A673 (cell line): ENCODE results near the gene SMOC2. TPM values are rescaled to one million over a fixed set of nuclear protein-coding genes. Genes with fewer than 3 reads are reported as not detected.

Source experiments
- BruUV-seq: library from RNA; stranded (reverse); fragments of 400-500 nt; replicated peaks from 2 replicates; lab custom pipeline; 2021; lab: Mats Ljungman, UMichigan
- CTCF ChIA-PET: fragments of 300-600 bp; sonication (Branson Sonifier 250); formaldehyde crosslinking; loops from one replicate; lab custom pipeline; 2022; ENCODE audit warnings: antibody characterized with exemption; lab: Charles Lee
- POLR2A ChIA-PET: fragments of 300-600 bp; sonication (Branson Sonifier 250); formaldehyde crosslinking; loops from one replicate; lab custom pipeline; 2022; ENCODE audit warnings: antibody characterized with exemption; ENCODE audit not compliant: low non-redundant PET; lab: Charles Lee
- DNase-seq: peaks from one replicate; pipeline ENCODE4 v3.0.0-alpha.2; 2015; ENCODE audit warnings: low spot score
- H3K27ac ChIP-seq: fragments of 200-600 bp; sonication (generic); 2 replicates; pipeline ENCODE4 v1.5.1; 2016; ENCODE audit warnings: mixed run types, low read depth, mild to moderate bottlenecking, mixed read lengths, antibody characterized with exemption, low read length; ENCODE audit not compliant: poor library complexity, severe bottlenecking
- H3K27me3 ChIP-seq: fragments of 200-600 bp; sonication (generic); replicated peaks from 2 replicates; pipeline ENCODE4 v1.6.1; 2017; ENCODE audit warnings: mixed run types, low read depth, mild to moderate bottlenecking, mixed read lengths, antibody characterized with exemption, low read length; ENCODE audit not compliant: insufficient read depth, poor library complexity
- H3K36me3 ChIP-seq: fragments of 200-600 bp; sonication (generic); 2 replicates; pipeline ENCODE4 v1.6.1; 2016; ENCODE audit warnings: mixed run types, mild to moderate bottlenecking, mixed read lengths, antibody characterized with exemption, low read length; ENCODE audit not compliant: insufficient read depth, poor library complexity, severe bottlenecking
- H3K4me1 ChIP-seq: fragments of 200-600 bp; sonication (generic); 2 replicates; pipeline ENCODE4 v1.6.1; 2017; ENCODE audit warnings: mixed run types, mild to moderate bottlenecking, mixed read lengths, antibody characterized with exemption, low read length; ENCODE audit not compliant: insufficient read depth, poor library complexity, severe bottlenecking
- H3K4me3 ChIP-seq: fragments of 200-600 bp; sonication (generic); 2 replicates; pipeline ENCODE4 v1.5.1; 2016; ENCODE audit warnings: low read depth, mixed run types, mild to moderate bottlenecking, mixed read lengths, low read length; ENCODE audit not compliant: poor library complexity, severe bottlenecking
- H3K9me3 ChIP-seq: fragments of 200-600 bp; sonication (generic); 2 replicates; pipeline ENCODE4 v1.6.1; 2016; ENCODE audit warnings: mixed run types, low read depth, mild to moderate bottlenecking, mixed read lengths, antibody characterized with exemption, low read length; ENCODE audit not compliant: poor library complexity, severe bottlenecking
- EZH2 ChIP-seq: fragments of 200-600 bp; sonication (generic); IDR thresholded peaks from 2 replicates; pipeline ENCODE4 v1.6.1; 2017; ENCODE audit warnings: borderline replicate concordance, low read depth, mild to moderate bottlenecking, mixed read lengths, antibody characterized with exemption, low read length; ENCODE audit not compliant: poor library complexity, severe bottlenecking
- intact Hi-C: fragments of 100-400 bp; cut with micrococcal nuclease; formaldehyde crosslinking; loops from one replicate; pipeline ENCODE4 v1.10.0; 2022; ENCODE audit not compliant: unreplicated experiment
- total RNA-seq: library from RNA; stranded (reverse); gene quantifications from 2 replicates; pipeline ENCODE4 v1.2.3, GENCODE V29; 2021
- TF ChIP-seq, protein P1 (sequence below): fragments of 300-800, 200-600 bp; sonication (generic); conservative IDR thresholded peaks from 2 replicates; pipeline ENCODE4 v1.5.1; 2017; ENCODE audit warnings: low read depth, mild to moderate bottlenecking, antibody characterized with exemption, low read length, moderate library complexity, mixed read lengths

SMOC2 gene
- total RNA-seq, 1 experiment from 2014 or later, result 1.8 TPM

GRCh38 chr6:168545428-168545827 is 104.4 kb downstream of the SMOC2 start:
- intact Hi-C loops, result no loop called here
- Histone ChIP-seq H3K27me3 (no peaks in the 10 kb centered on the region), H3K4me1 (no peaks in the 10 kb centered on the region), H3K4me3 (no peak overlapping the region), H3K27ac (no peak overlapping the region), H3K36me3 (no peaks in the 10 kb centered on the region), H3K9me3 (no peaks in the 10 kb centered on the region)
- no TSS peak for BruUV-seq
- TF ChIP-seq, protein P1, sequence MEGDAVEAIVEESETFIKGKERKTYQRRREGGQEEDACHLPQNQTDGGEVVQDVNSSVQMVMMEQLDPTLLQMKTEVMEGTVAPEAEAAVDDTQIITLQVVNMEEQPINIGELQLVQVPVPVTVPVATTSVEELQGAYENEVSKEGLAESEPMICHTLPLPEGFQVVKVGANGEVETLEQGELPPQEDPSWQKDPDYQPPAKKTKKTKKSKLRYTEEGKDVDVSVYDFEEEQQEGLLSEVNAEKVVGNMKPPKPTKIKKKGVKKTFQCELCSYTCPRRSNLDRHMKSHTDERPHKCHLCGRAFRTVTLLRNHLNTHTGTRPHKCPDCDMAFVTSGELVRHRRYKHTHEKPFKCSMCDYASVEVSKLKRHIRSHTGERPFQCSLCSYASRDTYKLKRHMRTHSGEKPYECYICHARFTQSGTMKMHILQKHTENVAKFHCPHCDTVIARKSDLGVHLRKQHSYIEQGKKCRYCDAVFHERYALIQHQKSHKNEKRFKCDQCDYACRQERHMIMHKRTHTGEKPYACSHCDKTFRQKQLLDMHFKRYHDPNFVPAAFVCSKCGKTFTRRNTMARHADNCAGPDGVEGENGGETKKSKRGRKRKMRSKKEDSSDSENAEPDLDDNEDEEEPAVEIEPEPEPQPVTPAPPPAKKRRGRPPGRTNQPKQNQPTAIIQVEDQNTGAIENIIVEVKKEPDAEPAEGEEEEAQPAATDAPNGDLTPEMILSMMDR, result no peak
- no peak for TF ChIP-seq EZH2
- ChIA-PET CTCF (no interaction called here), POLR2A (no interaction called here)
- no peak for DNase-seq

GRCh38 chr6:168546151-168546550 is 105.2 kb downstream of the SMOC2 start:
- H3K4me3 ChIP-seq, result no peak overlapping the region
- H3K4me1 ChIP-seq, result no peaks in the 10 kb centered on the region
- TF ChIP-seq EZH2, result no peak
- TF ChIP-seq, protein P1, result no peak
- no peaks in the 10 kb centered on the region for H3K36me3 ChIP-seq
- BruUV-seq, result no TSS peak
- no peak overlapping the region for H3K27ac ChIP-seq
- ChIA-PET POLR2A (no interaction called here), CTCF (no interaction called here)
- DNase-seq, result no peak
- H3K9me3 ChIP-seq, result no peaks in the 10 kb centered on the region
- no peaks in the 10 kb centered on the region for H3K27me3 ChIP-seq
- intact Hi-C loops, result no loop called here

DNA sequence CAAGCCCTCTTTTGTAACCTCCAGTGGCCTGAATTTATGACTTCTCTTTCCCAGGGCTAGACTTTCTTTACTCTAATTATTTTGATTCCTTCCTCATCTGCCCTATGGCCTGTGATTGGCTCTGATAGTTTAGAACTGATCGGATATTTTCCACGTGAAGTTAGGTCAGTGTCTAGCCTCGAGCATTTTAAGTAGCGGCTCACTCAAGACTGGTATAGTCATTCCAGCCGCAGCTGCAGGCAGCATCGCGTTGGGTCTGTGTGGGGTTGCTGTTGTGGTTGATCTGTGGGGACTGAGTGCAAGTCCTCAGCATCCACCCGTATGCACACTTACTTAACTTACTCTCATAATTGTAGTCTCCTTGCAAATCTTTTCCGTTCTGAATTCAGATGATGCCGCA is 105.7 kb downstream of the SMOC2 start:
- ChIA-PET CTCF (no interaction called here), POLR2A (no interaction called here)
- Histone ChIP-seq H3K36me3 (no peaks in the 10 kb centered on the region), H3K27me3 (no peaks in the 10 kb centered on the region), H3K4me1 (no peaks in the 10 kb centered on the region), H3K27ac (no peak overlapping the region), H3K9me3 (no peaks in the 10 kb centered on the region), H3K4me3 (no peak overlapping the region)
- BruUV-seq, result no TSS peak
- TF ChIP-seq, protein P1, result no peak
- TF ChIP-seq EZH2, result no peak
- intact Hi-C loops, result no loop called here
- no peak for DNase-seq
